GM12878 (cell line): ENCODE results near the gene ZNF618. TPM values are rescaled to one million over a fixed set of nuclear protein-coding genes. Genes with fewer than 3 reads are reported as not detected.

ENCODE experiments used
- ATAC-seq: fragments of 200-7000 bp; cut with Tn5 transposase; 3 replicates; pipeline ENCODE4 v1.9.1; 2020; ENCODE audit warnings: mild to moderate bottlenecking, moderate library complexity
- BruUV-seq: library from RNA; stranded (reverse); fragments of 400-500 nt; replicated peaks from 2 replicates; lab custom pipeline; 2021; lab: Mats Ljungman, UMichigan
- CTCF ChIA-PET: fragments of 300-600 bp; sonication (Branson Sonifier 250); formaldehyde crosslinking; extraction: SDS; loops from one replicate; lab custom pipeline; 2021; ENCODE audit warnings: inconsistent platforms; lab: Yijun Ruan, JAX
- POLR2A ChIA-PET: fragments of 350-600 bp; formaldehyde crosslinking; extraction: SDS; loops from one replicate; lab custom pipeline; 2021; ENCODE audit warnings: inconsistent platforms; lab: Charles Lee
- RAD21 ChIA-PET: fragments of 300-600 bp; sonication (Branson Sonifier 250); formaldehyde crosslinking; loops from one replicate; lab custom pipeline; 2023; ENCODE audit warnings: antibody characterized with exemption; ENCODE audit not compliant: unreplicated experiment; lab: Charles Lee
- SMC1A ChIA-PET: fragments of 300-600 bp; sonication (Branson Sonifier 250); formaldehyde crosslinking; loops from one replicate; lab custom pipeline; 2023; ENCODE audit not compliant: unreplicated experiment, uncharacterized antibody; lab: Charles Lee
- DNase-seq: peaks from one replicate; pipeline ENCODE4 v3.0.0-alpha.2; 2011; ENCODE audit warnings: low read depth, low spot score
- FAIRE-seq: peaks from 3 replicates; lab custom pipeline; 2011; peaks lifted over from hg19 to GRCh38; lab: Jason Lieb, UNC
- H2AFZ ChIP-seq: 2 replicates; pipeline ENCODE4 v1.6.0; 2011; ENCODE audit warnings: low read depth, low read length, control low read depth; ENCODE audit not compliant: control insufficient read depth
- H3K27ac ChIP-seq: 2 replicates; pipeline ENCODE4 v1.5.1; 2011; ENCODE audit warnings: control low read depth; ENCODE audit not compliant: control insufficient read depth, insufficient read depth
- H3K27me3 ChIP-seq, 2 experiments: replicated peaks in 1 of 2; 2 replicates each; pipeline versions ENCODE4 v1.6.0 to v1.6.1; 2011; ENCODE audit warnings: low read length in 1 of 2; ENCODE audit not compliant: control insufficient read depth in 2 of 2, insufficient read depth in 2 of 2
- H3K36me3 ChIP-seq, 2 experiments: 2 replicates each; pipeline ENCODE4 v1.5.1; 2011; ENCODE audit warnings: low read length in 1 of 2; ENCODE audit not compliant: control insufficient read depth in 2 of 2, insufficient read depth in 2 of 2
- H3K4me1 ChIP-seq: 2 replicates; pipeline ENCODE4 v1.6.1; 2011; ENCODE audit warnings: mild to moderate bottlenecking, low read length, moderate library complexity, mixed read lengths; ENCODE audit not compliant: control insufficient read depth, insufficient read depth
- H3K4me2 ChIP-seq: 2 replicates; pipeline ENCODE4 v1.6.0; 2011; ENCODE audit warnings: control low read depth; ENCODE audit not compliant: control insufficient read depth, insufficient read depth
- H3K4me3 ChIP-seq: fragments of 200-600 bp; sonication (generic); 2 replicates; pipeline ENCODE4 v1.5.1; 2016
- H3K79me2 ChIP-seq: 2 replicates; pipeline ENCODE4 v1.6.0; 2011; ENCODE audit warnings: low read length; ENCODE audit not compliant: control insufficient read depth, insufficient read depth
- H3K9ac ChIP-seq: 2 replicates; pipeline ENCODE4 v1.8.0; 2011; ENCODE audit warnings: low read length, control low read depth, mixed read lengths; ENCODE audit not compliant: control insufficient read depth, insufficient read depth
- H3K9me3 ChIP-seq: replicated peaks from 3 replicates; pipeline ENCODE4 v1.5.1; 2011; ENCODE audit warnings: mild to moderate bottlenecking, low read length; ENCODE audit not compliant: control insufficient read depth, insufficient read depth
- H4K20me1 ChIP-seq: 2 replicates; pipeline ENCODE4 v1.6.0; 2011; ENCODE audit not compliant: control insufficient read depth, insufficient read depth
- EZH2 ChIP-seq: IDR thresholded peaks from 2 replicates; pipeline ENCODE4 v1.6.1; 2012; ENCODE audit warnings: low read depth, mild to moderate bottlenecking, control low read depth, inconsistent platforms, low read length, borderline replicate concordance; ENCODE audit not compliant: control insufficient read depth
- NR2C1 ChIP-seq: fragments of 450-650 bp; IDR thresholded peaks from 2 replicates; pipeline ENCODE4 v1.6.1; 2017; ENCODE audit warnings: antibody characterized with exemption, mild to moderate bottlenecking, moderate library complexity
- SMARCA5 ChIP-seq: fragments of 450-650 bp; IDR thresholded peaks from 2 replicates; pipeline ENCODE4 v1.6.1; 2017; ENCODE audit warnings: mild to moderate bottlenecking
- SREBF2 ChIP-seq: IDR thresholded peaks from 2 replicates; pipeline ENCODE4 v1.6.1; 2012; ENCODE audit warnings: mild to moderate bottlenecking, low read length
- WGBS: methylation state at CpG from one replicate; pipeline ENCODE4 v1.1.6; 2016; ENCODE audit warnings: low lambda C conversion rate; ENCODE audit not compliant: insufficient replicate concordance, insufficient coverage; ENCODE audit errors: missing lambda C conversion rate; 5-methylcytosine and 5-hydroxymethylcytosine counted together
- in situ Hi-C: fragments of 300-500 bp; cut with MboI; formaldehyde crosslinking; loops from 9 replicates; pipeline ENCODE4 v1.14.3; 2018; ENCODE audit warnings: mixed read lengths
- intact Hi-C: fragments of 100-400 bp; cut with micrococcal nuclease; formaldehyde crosslinking; loops from one replicate; pipeline ENCODE4 v1.14.2; 2022; ENCODE audit not compliant: unreplicated experiment
- polyA plus RNA-seq, 11 experiments: library from polyadenylated mRNA; depleted of rRNA in 4 of 11; unstranded in 6 of 11; stranded (reverse) in 5 of 11; fragments of >200 nt; fragmentation: Nextera tagmentation in 4 of 11; fragmentation: Illumina TruSeq in 1 of 11; extraction: Ambion mirVana in 4 of 11; extraction: Trizol in 1 of 11; gene quantifications; 1 replicate in 1 of 11; 2 replicates in 10 of 11; pipeline versions ENCODE4 v1.2.1 to v1.2.3, GENCODE V29; 2011 to 2016; ENCODE audit warnings: inconsistent platforms in 2 of 11, missing spikeins in 2 of 11, low read depth in 1 of 11
- total RNA-seq, 4 experiments: library from RNA; depleted of rRNA in 3 of 4; stranded (reverse); fragments of >200 nt in 3 of 4; fragmentation: Illumina TruSeq in 1 of 4; extraction: Trizol in 1 of 4; gene quantifications; 2 replicates each; pipeline versions ENCODE4 v1.2.1 to v1.2.3, GENCODE V29; 2013 to 2021
- TF ChIP-seq, protein P1 (sequence below): fragments of 450-650 bp; IDR thresholded peaks from 2 replicates; pipeline ENCODE4 v1.6.1; 2017; ENCODE audit warnings: antibody characterized with exemption, mild to moderate bottlenecking, moderate library complexity
- TF ChIP-seq, protein P2 (sequence below): fragments of 450-650 bp; IDR thresholded peaks from 2 replicates; pipeline ENCODE4 v1.6.1; 2017; ENCODE audit warnings: mild to moderate bottlenecking, moderate library complexity

ZNF618 gene
- total and polyA plus RNA-seq, 10 of the 15 experiments (the other 5 are each of a cell fraction or from before 2014, with no cell fraction given): 0.01 to 0.24 (median 0.06) TPM; not detected in 2

DNA sequence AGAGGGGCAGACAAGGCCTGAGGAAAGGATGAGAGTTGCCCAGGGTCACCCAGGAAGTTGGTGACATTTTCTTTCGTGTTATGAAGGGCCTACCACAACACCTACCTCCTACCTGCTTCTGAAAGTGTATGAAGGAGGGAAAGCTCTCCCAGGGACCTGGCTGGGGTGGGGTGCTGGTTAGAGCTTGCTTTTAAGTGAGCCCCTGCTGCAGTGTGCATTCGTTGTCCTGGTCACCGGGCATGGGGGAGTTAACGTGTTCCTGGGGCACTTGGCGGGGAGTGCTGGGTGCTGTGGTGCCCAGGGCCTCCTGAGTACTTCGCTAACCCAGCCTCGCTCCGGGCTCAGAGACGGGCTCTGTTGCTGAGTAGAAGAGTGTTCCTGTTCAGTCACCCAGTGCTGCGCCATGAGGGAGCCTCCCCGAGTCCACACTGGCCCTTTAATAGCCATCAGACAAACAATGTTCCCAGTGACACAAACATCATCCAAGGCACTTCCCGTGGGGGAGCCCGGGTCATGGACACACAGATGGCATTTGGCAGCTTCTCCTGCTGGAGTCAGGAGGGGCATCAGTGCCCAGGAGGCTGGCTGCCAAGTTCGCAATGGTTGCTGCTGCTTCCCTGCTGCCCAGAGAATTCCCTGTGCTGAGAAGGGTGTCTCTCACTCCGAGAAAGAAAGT lies 116.3 kb downstream of the ZNF618 start:
- no peaks in the 10 kb centered on the region for H3K79me2 ChIP-seq
- peaks cover 0 to 3% of the 10 kb centered on the region in 2 experiments; a peak in 1 of 4 replicates for H3K27me3 ChIP-seq
- no peak overlapping the region for H3K27ac ChIP-seq
- no peaks in the 10 kb centered on the region for H4K20me1 ChIP-seq
- no peaks in the 10 kb centered on the region for H3K36me3 ChIP-seq
- POLR2A ChIA-PET: no interaction called here
- ATAC-seq (no peak), FAIRE-seq (no peak), DNase-seq (no peak)
- no peaks in the 10 kb centered on the region for H3K9me3 ChIP-seq
- H2AFZ ChIP-seq: no peak overlapping the region
- RAD21 ChIA-PET: no interaction called here
- no peak overlapping the region for H3K4me3 ChIP-seq
- no peak overlapping the region for H3K9ac ChIP-seq
- in situ Hi-C loops: no loop called here
- TF ChIP-seq EZH2 (no peak), NR2C1 (no peak), SREBF2 (no peak), SMARCA5 (no peak)
- TF ChIP-seq, protein P1, sequence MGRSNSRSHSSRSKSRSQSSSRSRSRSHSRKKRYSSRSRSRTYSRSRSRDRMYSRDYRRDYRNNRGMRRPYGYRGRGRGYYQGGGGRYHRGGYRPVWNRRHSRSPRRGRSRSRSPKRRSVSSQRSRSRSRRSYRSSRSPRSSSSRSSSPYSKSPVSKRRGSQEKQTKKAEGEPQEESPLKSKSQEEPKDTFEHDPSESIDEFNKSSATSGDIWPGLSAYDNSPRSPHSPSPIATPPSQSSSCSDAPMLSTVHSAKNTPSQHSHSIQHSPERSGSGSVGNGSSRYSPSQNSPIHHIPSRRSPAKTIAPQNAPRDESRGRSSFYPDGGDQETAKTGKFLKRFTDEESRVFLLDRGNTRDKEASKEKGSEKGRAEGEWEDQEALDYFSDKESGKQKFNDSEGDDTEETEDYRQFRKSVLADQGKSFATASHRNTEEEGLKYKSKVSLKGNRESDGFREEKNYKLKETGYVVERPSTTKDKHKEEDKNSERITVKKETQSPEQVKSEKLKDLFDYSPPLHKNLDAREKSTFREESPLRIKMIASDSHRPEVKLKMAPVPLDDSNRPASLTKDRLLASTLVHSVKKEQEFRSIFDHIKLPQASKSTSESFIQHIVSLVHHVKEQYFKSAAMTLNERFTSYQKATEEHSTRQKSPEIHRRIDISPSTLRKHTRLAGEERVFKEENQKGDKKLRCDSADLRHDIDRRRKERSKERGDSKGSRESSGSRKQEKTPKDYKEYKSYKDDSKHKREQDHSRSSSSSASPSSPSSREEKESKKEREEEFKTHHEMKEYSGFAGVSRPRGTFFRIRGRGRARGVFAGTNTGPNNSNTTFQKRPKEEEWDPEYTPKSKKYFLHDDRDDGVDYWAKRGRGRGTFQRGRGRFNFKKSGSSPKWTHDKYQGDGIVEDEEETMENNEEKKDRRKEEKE: no peak
- TF ChIP-seq, protein P2, sequence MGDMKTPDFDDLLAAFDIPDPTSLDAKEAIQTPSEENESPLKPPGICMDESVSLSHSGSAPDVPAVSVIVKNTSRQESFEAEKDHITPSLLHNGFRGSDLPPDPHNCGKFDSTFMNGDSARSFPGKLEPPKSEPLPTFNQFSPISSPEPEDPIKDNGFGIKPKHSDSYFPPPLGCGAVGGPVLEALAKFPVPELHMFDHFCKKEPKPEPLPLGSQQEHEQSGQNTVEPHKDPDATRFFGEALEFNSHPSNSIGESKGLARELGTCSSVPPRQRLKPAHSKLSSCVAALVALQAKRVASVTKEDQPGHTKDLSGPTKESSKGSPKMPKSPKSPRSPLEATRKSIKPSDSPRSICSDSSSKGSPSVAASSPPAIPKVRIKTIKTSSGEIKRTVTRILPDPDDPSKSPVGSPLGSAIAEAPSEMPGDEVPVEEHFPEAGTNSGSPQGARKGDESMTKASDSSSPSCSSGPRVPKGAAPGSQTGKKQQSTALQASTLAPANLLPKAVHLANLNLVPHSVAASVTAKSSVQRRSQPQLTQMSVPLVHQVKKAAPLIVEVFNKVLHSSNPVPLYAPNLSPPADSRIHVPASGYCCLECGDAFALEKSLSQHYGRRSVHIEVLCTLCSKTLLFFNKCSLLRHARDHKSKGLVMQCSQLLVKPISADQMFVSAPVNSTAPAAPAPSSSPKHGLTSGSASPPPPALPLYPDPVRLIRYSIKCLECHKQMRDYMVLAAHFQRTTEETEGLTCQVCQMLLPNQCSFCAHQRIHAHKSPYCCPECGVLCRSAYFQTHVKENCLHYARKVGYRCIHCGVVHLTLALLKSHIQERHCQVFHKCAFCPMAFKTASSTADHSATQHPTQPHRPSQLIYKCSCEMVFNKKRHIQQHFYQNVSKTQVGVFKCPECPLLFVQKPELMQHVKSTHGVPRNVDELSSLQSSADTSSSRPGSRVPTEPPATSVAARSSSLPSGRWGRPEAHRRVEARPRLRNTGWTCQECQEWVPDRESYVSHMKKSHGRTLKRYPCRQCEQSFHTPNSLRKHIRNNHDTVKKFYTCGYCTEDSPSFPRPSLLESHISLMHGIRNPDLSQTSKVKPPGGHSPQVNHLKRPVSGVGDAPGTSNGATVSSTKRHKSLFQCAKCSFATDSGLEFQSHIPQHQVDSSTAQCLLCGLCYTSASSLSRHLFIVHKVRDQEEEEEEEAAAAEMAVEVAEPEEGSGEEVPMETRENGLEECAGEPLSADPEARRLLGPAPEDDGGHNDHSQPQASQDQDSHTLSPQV: no peak
- H3K4me2 ChIP-seq: no peak overlapping the region
- H3K4me1 ChIP-seq: no peaks in the 10 kb centered on the region
- SMC1A ChIA-PET: no interaction called here
- 23% methylated on average over 14 of the region's 15 CpGs for WGBS
- no TSS peak for BruUV-seq
- CTCF ChIA-PET: no interaction called here
- intact Hi-C loops: no loop called here
